Activated CD8-positive, alpha-beta T cell treated with anti-CD3 and anti-CD28 coated beads for 36 hours (primary cell): ENCODE data around the gene CDH7. TPM values are rescaled to one million over a fixed set of nuclear protein-coding genes. Genes with fewer than 3 reads are reported as not detected.

Source experiments
- ATAC-seq: fragments of 200-7000 bp; cut with Tn5 transposase; one replicate; pipeline ENCODE4 v1.10.0; 2021; ENCODE audit warnings: mild to moderate bottlenecking, moderate library complexity
- CTCF ChIA-PET: fragments of 350-600 bp; sonication (Branson Sonifier 250); formaldehyde crosslinking; loops from one replicate; lab custom pipeline; 2021; ENCODE audit warnings: antibody characterized with exemption; lab: Charles Lee
- POLR2A ChIA-PET: fragments of 350-600 bp; sonication (Branson Sonifier 250); formaldehyde crosslinking; loops from one replicate; lab custom pipeline; 2021; ENCODE audit warnings: antibody characterized with exemption; lab: Charles Lee
- DNase-seq: peaks from one replicate; pipeline ENCODE4 v3.0.0-alpha.2; 2020
- H3K27ac Mint-ChIP-seq: one replicate; pipeline ENCODE4 v1.8.0; 2021; ENCODE audit warnings: mild to moderate bottlenecking, mixed read lengths
- H3K27me3 Mint-ChIP-seq: one replicate; pipeline ENCODE4 v1.8.0; 2021; ENCODE audit warnings: mixed read lengths
- H3K36me3 Mint-ChIP-seq: one replicate; pipeline ENCODE4 v1.8.0; 2021; ENCODE audit warnings: low read depth, mixed read lengths
- H3K4me1 Mint-ChIP-seq: one replicate; pipeline ENCODE4 v1.8.0; 2021; ENCODE audit warnings: low read depth, mixed read lengths
- H3K4me3 Mint-ChIP-seq: one replicate; pipeline ENCODE4 v1.8.0; 2021; ENCODE audit warnings: mild to moderate bottlenecking, moderate library complexity, mixed read lengths
- H3K9me3 Mint-ChIP-seq: one replicate; pipeline ENCODE4 v1.8.0; 2021; ENCODE audit warnings: mixed read lengths
- CTCF ChIP-seq: fragments of 200-600 bp; IDR thresholded peaks from one replicate; pipeline ENCODE4 v1.8.0; 2022; ENCODE audit warnings: antibody characterized with exemption, mild to moderate bottlenecking
- intact Hi-C: fragments of 100-400 bp; cut with micrococcal nuclease; formaldehyde crosslinking; loops from one replicate; pipeline ENCODE4 v1.10.0; 2022
- total RNA-seq, 2 experiments: library from RNA; stranded (reverse); gene quantifications; one replicate each; pipeline ENCODE4 v1.2.3, GENCODE V29; 2021

Gene CDH7
- total RNA-seq, 2 experiments from 2014 or later, result not detected

DNA sequence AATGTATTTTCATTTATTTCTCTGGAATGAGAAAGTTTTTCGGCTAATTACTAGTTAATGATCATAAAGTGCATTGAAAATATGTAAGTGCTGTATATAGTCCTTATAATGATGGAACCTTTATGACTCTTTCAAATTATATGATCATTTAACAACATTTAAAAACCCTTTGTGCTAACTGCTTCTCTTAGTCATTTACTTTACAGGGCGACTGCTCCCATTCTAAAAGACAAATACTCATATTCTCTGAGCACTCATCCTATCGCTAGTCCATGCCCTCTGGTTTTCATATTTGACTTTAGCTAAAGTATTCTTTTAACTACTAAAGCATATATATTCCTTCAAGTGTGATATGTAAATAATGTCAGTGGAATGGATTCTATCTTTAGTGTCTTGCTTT lies 168.2 kb downstream of the CDH7 start:
- Mint-ChIP-seq H3K9me3 (peaks cover 3% of the 10 kb centered on the region), H3K36me3 (no peaks in the 10 kb centered on the region), H3K27me3 (no peaks in the 10 kb centered on the region), H3K4me3 (no peak overlapping the region), H3K4me1 (no peaks in the 10 kb centered on the region), H3K27ac (no peak overlapping the region)
- intact Hi-C loops, result no loop called here
- no peak for TF ChIP-seq CTCF
- POLR2A ChIA-PET, result no interaction called here
- DNase-seq (no peak), ATAC-seq (no peak)
- CTCF ChIA-PET, result no interaction called here

DNA sequence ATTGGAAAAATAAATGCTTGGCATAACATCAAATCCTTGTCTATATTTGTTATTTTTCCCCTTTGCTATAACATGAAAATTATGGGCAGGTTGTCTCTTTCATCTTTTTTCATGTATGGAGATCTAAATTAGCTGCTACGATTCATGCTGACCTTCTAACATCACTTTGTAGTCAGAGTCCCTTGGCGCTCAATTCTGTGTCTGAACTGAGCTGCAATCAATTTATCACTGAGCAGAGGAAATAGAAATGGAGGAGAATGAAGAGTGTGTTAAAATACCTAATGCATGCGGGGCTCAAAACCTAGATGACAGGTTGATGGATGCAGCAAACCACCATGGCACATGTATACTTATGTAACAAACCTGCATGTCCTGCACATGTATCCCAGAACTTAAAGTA lies 168.9 kb downstream of the CDH7 start:
- ChIA-PET POLR2A (no interaction called here), CTCF (no interaction called here)
- no peak for TF ChIP-seq CTCF
- Mint-ChIP-seq H3K4me1 (no peaks in the 10 kb centered on the region), H3K27me3 (no peaks in the 10 kb centered on the region), H3K4me3 (no peak overlapping the region), H3K36me3 (no peaks in the 10 kb centered on the region), H3K9me3 (peaks cover 3% of the 10 kb centered on the region), H3K27ac (no peak overlapping the region)
- ATAC-seq, result no peak
- intact Hi-C loops, result no loop called here
- no peak for DNase-seq

GRCh38 chr18:65922103-65922502 lies 171.3 kb downstream of the CDH7 start:
- ATAC-seq (no peak), DNase-seq (no peak)
- intact Hi-C loops, result no loop called here
- CTCF ChIA-PET, result no interaction called here
- Mint-ChIP-seq H3K9me3 (peaks cover 3% of the 10 kb centered on the region), H3K36me3 (no peaks in the 10 kb centered on the region), H3K4me3 (no peak overlapping the region), H3K27me3 (no peaks in the 10 kb centered on the region), H3K27ac (no peak overlapping the region), H3K4me1 (no peaks in the 10 kb centered on the region)
- POLR2A ChIA-PET, result no interaction called here
- no peak for TF ChIP-seq CTCF

GRCh38 chr18:65924904-65925303 lies 174.1 kb downstream of the CDH7 start:
- Mint-ChIP-seq H3K27ac (no peak overlapping the region), H3K9me3 (peaks cover 3% of the 10 kb centered on the region), H3K27me3 (no peaks in the 10 kb centered on the region), H3K4me1 (no peaks in the 10 kb centered on the region), H3K36me3 (no peaks in the 10 kb centered on the region), H3K4me3 (no peak overlapping the region)
- no peak for ATAC-seq
- no peak for DNase-seq
- intact Hi-C loops, result no loop called here
- POLR2A ChIA-PET, result no interaction called here
- CTCF ChIA-PET, result no interaction called here
- TF ChIP-seq CTCF, result no peak

- H3K27ac Mint-ChIP-seq, result no peak overlapping the region
- no peak overlapping the region for H3K4me3 Mint-ChIP-seq
- no peaks in the 10 kb centered on the region for H3K36me3 Mint-ChIP-seq
- POLR2A ChIA-PET, result no interaction called here
- CTCF ChIA-PET, result no interaction called here
- peaks cover 6% of the 10 kb centered on the region for H3K9me3 Mint-ChIP-seq
- ATAC-seq (no peak), DNase-seq (no peak)
- H3K4me1 Mint-ChIP-seq, result no peaks in the 10 kb centered on the region
- no peaks in the 10 kb centered on the region for H3K27me3 Mint-ChIP-seq
- intact Hi-C loops, result no loop called here
- TF ChIP-seq CTCF, result no peak
Observed at GRCh38 chr18:65934874-65935273, 184.1 kb downstream of the CDH7 start.
